ENCODE data around the gene CISH.

The CISH gene

DNA sequence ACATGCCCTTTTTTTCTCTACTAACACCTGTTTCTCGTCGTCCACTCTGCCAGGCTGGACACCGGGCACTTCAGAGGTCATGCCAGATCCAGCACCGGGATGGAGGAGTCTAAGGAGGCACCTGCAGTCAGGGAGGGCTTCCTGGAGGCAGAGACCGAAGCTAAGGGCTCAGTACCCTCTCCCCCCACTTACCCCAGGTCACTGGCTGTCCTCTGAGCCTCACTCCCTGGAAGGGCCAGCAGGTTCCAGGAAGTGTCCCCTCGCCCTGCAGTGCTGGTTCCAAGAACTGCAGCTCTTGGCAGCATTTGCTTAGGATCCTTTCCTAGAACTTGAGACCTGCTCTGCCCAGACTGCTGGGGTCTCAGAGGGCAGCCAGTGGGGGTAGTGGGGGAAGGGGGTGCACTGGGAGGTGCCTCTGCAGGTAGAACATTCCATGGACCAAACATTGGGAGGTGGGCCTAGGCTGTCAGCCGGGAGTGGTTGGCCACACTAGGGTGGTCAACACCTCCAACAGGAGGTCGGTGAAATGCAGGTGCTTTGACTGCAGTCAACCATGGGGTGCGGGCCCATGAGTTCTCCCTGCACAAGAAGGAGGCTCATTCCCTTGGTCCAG, 11.3 kb downstream of the CISH start:
- Histone ChIP-seq H3K27ac (no peak overlapping the region), H3K4me3 (IDR thresholded peaks at IDR 0.05; ENCODE audit: insufficient read depth, low read depth, low read length) (no peak overlapping the region)

DNA sequence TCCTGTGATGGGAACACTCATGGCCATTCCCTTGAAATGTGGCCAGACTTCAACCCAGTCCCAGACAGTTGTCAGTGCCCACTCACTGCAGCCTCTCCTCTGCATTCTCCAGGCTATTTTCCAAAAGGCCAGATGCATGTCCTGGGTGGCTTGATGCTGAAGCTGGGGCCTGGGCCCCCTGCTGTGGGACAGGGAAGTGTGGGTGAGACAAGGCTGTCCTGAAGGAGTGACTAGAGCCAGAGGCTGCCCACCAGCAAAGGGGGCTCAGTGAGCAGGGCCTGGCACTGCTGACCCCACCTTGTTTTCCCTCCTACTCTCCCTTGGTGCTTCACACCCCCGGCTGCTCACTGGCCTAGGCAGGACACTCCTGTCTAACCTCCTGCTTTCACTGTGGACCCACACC, 11.9 kb downstream of the CISH start:
- no peaks in the 10 kb centered on the region for H3K4me1 ChIP-seq (ENCODE audit: low read depth, poor library complexity, severe bottlenecking)
- H2AFZ ChIP-seq (ENCODE audit: low read depth): no peak overlapping the region
- no peaks in the 10 kb centered on the region for H3K36me3 ChIP-seq (ENCODE audit: insufficient read depth)
- no peak overlapping the region for H3K4me2 ChIP-seq
- TF ChIP-seq, protein P1, sequence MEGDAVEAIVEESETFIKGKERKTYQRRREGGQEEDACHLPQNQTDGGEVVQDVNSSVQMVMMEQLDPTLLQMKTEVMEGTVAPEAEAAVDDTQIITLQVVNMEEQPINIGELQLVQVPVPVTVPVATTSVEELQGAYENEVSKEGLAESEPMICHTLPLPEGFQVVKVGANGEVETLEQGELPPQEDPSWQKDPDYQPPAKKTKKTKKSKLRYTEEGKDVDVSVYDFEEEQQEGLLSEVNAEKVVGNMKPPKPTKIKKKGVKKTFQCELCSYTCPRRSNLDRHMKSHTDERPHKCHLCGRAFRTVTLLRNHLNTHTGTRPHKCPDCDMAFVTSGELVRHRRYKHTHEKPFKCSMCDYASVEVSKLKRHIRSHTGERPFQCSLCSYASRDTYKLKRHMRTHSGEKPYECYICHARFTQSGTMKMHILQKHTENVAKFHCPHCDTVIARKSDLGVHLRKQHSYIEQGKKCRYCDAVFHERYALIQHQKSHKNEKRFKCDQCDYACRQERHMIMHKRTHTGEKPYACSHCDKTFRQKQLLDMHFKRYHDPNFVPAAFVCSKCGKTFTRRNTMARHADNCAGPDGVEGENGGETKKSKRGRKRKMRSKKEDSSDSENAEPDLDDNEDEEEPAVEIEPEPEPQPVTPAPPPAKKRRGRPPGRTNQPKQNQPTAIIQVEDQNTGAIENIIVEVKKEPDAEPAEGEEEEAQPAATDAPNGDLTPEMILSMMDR (conservative IDR thresholded peaks at IDR 0.05; ENCODE audit: low read depth, low read length): no peak
- H3K9ac ChIP-seq: no peak overlapping the region
- H3K79me2 ChIP-seq (ENCODE audit: insufficient read depth, low read depth): no peaks in the 10 kb centered on the region
- no peak overlapping the region for H3K4me3 ChIP-seq (IDR thresholded peaks at IDR 0.05; ENCODE audit: insufficient read depth, low read depth, low read length)
- no peaks in the 10 kb centered on the region for H3K27me3 ChIP-seq (ENCODE audit: insufficient read depth, low read depth)
- no peak overlapping the region for H3K27ac ChIP-seq
- H4K20me1 ChIP-seq (ENCODE audit: insufficient read depth): no peaks in the 10 kb centered on the region

More for the DNA sequence above, 11.3 kb downstream of the CISH start:
- Histone ChIP-seq H3K4me2 (no peak overlapping the region), H3K4me1 (ENCODE audit: low read depth, poor library complexity, severe bottlenecking) (no peaks in the 10 kb centered on the region), H3K36me3 (ENCODE audit: insufficient read depth) (no peaks in the 10 kb centered on the region), H3K27me3 (ENCODE audit: insufficient read depth, low read depth) (no peaks in the 10 kb centered on the region), H2AFZ (ENCODE audit: low read depth) (no peak overlapping the region), H3K79me2 (ENCODE audit: insufficient read depth, low read depth) (no peaks in the 10 kb centered on the region), H3K9ac (no peak overlapping the region), H4K20me1 (ENCODE audit: insufficient read depth) (no peaks in the 10 kb centered on the region)
- TF ChIP-seq, protein P1 (conservative IDR thresholded peaks at IDR 0.05; ENCODE audit: low read depth, low read length): no peak

DNA sequence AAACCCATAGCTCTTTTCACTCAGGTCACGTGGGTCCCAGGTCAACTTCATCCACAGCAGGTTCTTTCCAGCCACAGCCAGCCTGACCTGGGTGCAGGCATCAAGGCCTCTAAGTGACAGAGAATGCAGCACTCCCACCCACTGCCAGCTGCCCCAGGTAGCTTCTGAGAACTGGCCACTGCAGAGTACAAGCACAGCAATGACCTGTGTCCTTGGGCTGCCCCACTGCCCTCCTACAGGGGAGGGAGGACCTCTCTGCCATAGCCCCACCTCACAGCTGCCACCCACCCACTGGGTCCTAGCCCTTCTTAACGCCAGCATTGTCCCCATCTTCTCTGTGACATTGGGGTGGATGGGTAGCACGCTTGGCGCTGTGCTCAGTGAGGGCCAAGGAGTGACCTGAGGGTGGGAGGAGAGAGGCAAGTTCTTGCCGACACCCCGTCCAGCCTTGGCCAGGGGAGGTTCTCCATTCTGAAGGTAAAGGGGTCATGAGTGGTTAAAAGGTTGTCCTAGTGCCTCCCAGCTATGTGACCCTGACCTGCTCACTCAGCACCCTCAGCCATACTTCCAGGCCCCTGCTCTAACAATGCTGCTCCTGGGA, 12.4 kb downstream of the CISH start:
- no peak overlapping the region for H3K9ac ChIP-seq

DNA sequence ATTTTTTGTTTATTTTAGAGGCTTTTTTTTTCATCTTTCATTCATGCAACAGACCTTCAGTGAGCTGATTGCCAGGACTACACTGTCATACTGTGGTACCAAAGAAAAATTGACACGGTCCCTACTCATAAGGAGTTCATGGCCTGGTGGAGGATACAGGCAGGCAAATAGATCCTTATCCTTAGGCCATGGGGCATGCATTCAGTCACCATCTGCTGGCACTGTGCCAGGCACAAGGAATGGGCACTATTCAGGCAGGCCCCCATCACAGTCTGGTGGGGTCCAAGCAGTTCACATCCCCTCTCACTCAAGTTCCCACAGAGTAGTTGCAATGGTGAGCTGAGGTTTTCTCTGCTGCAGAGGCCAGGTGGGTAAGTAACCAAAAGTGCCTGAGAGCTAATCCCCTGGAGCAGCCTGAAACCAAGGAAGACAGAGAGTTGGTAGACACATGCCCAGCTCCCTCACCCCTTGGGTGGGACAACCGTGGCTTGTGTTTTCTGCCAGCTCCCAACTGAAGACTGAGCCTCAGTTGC, 17.3 kb downstream of the CISH start:
- H3K27ac ChIP-seq: no peak overlapping the region
- no peaks in the 10 kb centered on the region for H3K36me3 ChIP-seq (ENCODE audit: insufficient read depth)
- no peaks in the 10 kb centered on the region for H4K20me1 ChIP-seq (ENCODE audit: insufficient read depth)
- no peak overlapping the region for H3K9ac ChIP-seq
- no peak overlapping the region for H3K4me3 ChIP-seq (IDR thresholded peaks at IDR 0.05; ENCODE audit: insufficient read depth, low read depth, low read length)
- no peak overlapping the region for H3K4me2 ChIP-seq
- TF ChIP-seq, protein P1 (conservative IDR thresholded peaks at IDR 0.05; ENCODE audit: low read depth, low read length): no peak
- H2AFZ ChIP-seq (ENCODE audit: low read depth): no peak overlapping the region
- H3K27me3 ChIP-seq (ENCODE audit: insufficient read depth, low read depth): no peaks in the 10 kb centered on the region
- H3K79me2 ChIP-seq (ENCODE audit: insufficient read depth, low read depth): no peaks in the 10 kb centered on the region
- H3K4me1 ChIP-seq (ENCODE audit: low read depth, poor library complexity, severe bottlenecking): no peaks in the 10 kb centered on the region

More for the DNA sequence above, 12.4 kb downstream of the CISH start:
- Histone ChIP-seq H3K4me3 (IDR thresholded peaks at IDR 0.05; ENCODE audit: insufficient read depth, low read depth, low read length) (no peak overlapping the region), H3K4me2 (no peak overlapping the region), H3K27me3 (ENCODE audit: insufficient read depth, low read depth) (no peaks in the 10 kb centered on the region), H3K79me2 (ENCODE audit: insufficient read depth, low read depth) (no peaks in the 10 kb centered on the region), H3K36me3 (ENCODE audit: insufficient read depth) (no peaks in the 10 kb centered on the region), H3K4me1 (ENCODE audit: low read depth, poor library complexity, severe bottlenecking) (no peaks in the 10 kb centered on the region), H4K20me1 (ENCODE audit: insufficient read depth) (no peaks in the 10 kb centered on the region), H3K27ac (no peak overlapping the region), H2AFZ (ENCODE audit: low read depth) (no peak overlapping the region)
- TF ChIP-seq, protein P1 (conservative IDR thresholded peaks at IDR 0.05; ENCODE audit: low read depth, low read length): no peak
